Esophagus squamous epithelium (tissue), 5 donors: ENCODE results near the gene SVIL. TPM values are rescaled to one million over a fixed set of nuclear protein-coding genes. Genes with fewer than 3 reads are reported as not detected.
A peak's percentile ranks its signal among the peaks of the same experiment; 100 is the strongest.
"Not testable (repeated sequence)": the region's sequence is repeated elsewhere in the genome, so short reads cannot be mapped to it uniquely, and the experiment has no call there.

Experiments
- DNase-seq: peaks from one replicate; lab custom pipeline; 2025; lab: John Stamatoyannopoulos, UW
- H3K27ac ChIP-seq, 4 donors: fragments of 200-600 bp; sonication (generic); one replicate each; pipeline ENCODE4 v1.5.1; 2016 to 2019; ENCODE audit warnings: mild to moderate bottlenecking in 1 of 4
- H3K27me3 ChIP-seq, 4 donors: fragments of 200-600 bp; sonication (generic); 1 replicate in 3 of 4; 2 replicates in 1 of 4; pipeline versions ENCODE4 v1.5.1 to v1.6.0; 2017 to 2021; ENCODE audit warnings: antibody characterized with exemption in 1 of 4
- H3K36me3 ChIP-seq, 3 donors: fragments of 200-600 bp; sonication (generic); one replicate each; pipeline ENCODE4 v1.5.1; 2016 to 2019
- H3K4me1 ChIP-seq, 3 donors: fragments of 200-600 bp; sonication (generic); one replicate each; pipeline ENCODE4 v1.5.1; 2017 to 2019
- H3K4me3 ChIP-seq, 4 donors: fragments of 200-600 bp; sonication (generic); 1 replicate in 3 of 4; 2 replicates in 1 of 4; pipeline ENCODE4 v1.5.1; 2016 to 2019; ENCODE audit warnings: mild to moderate bottlenecking in 2 of 4, moderate library complexity in 1 of 4
- H3K9me3 ChIP-seq, 3 donors: fragments of 200-600 bp; sonication (generic); one replicate each; pipeline ENCODE4 v1.5.1; 2016 to 2019
- CTCF ChIP-seq, 6 experiments: fragments of 450-650 bp in 4 of 6; fragments of 200-600 bp in 2 of 6; sonication (generic) in 2 of 6; IDR thresholded peaks; one replicate each; pipeline ENCODE4 v1.5.1; 2016 to 2019; ENCODE audit warnings: antibody characterized with exemption in 6 of 6, mild to moderate bottlenecking in 4 of 6, moderate library complexity in 4 of 6
- POLR2A ChIP-seq, 4 donors: fragments of 450-650 bp; IDR thresholded peaks; one replicate each; pipeline ENCODE4 v1.6.1; 2017; ENCODE audit warnings: antibody characterized with exemption in 4 of 4, mild to moderate bottlenecking in 4 of 4, moderate library complexity in 3 of 4
- WGBS, 2 donors: methylation state at CpG; one replicate each; pipeline ENCODE4 v1.1.5; 2018; 5-methylcytosine and 5-hydroxymethylcytosine counted together
- intact Hi-C: fragments of 100-400 bp; cut with DNase I; formaldehyde crosslinking; loops from one replicate; pipeline ENCODE4 v1.15.0; 2022
- total RNA-seq, 4 donors: library from RNA; depleted of rRNA; stranded (reverse); fragments of >200 nt; gene quantifications; one replicate each; pipeline ENCODE4 v1.1.0, GENCODE V29; 2016
- donor health status: DM: yes; HTN: yes; CAD: no.

SVIL gene
- total RNA-seq, 4 donors from 2014 or later = 71.1 to 227 (median 147) TPM

GRCh38 chr10:29492774-29493173 is 142.0 kb downstream of the SVIL start:
- DNase-seq = no peak
- intact Hi-C loops = no loop called here
- H3K4me1 ChIP-seq = peaks cover 0 to 12% (median 0%) of the 10 kb centered on the region in 3 donors
- peaks cover 14 to 98% (median 26%) of the 10 kb centered on the region in 3 donors for H3K36me3 ChIP-seq
- WGBS, 2 donors = 71 to 92% methylated on average over 8 to 11 of the region's 11 CpGs
- H3K27ac ChIP-seq = no peak overlapping the region
- H3K27me3 ChIP-seq = no peaks in the 10 kb centered on the region
- no peaks in the 10 kb centered on the region for H3K9me3 ChIP-seq
- H3K4me3 ChIP-seq = no peak overlapping the region
- TF ChIP-seq POLR2A (IDR thresholded peaks at IDR 0.05) (no peak), CTCF (IDR thresholded peaks at IDR 0.05) (no peak)

- Histone ChIP-seq H3K9me3 (no peaks in the 10 kb centered on the region), H3K36me3 (peaks cover 14 to 98% (median 26%) of the 10 kb centered on the region in 3 donors), H3K4me1 (peaks cover 0 to 12% (median 0%) of the 10 kb centered on the region in 3 donors), H3K27me3 (no peaks in the 10 kb centered on the region), H3K27ac (no peak overlapping the region), H3K4me3 (no peak overlapping the region)
- 78 to 80% methylated on average over 5 of the region's 5 CpGs for WGBS, 2 donors
- DNase-seq = no peak
- intact Hi-C loops = no loop called here
- TF ChIP-seq CTCF (IDR thresholded peaks at IDR 0.05) = no peak
- no peak for TF ChIP-seq POLR2A (IDR thresholded peaks at IDR 0.05)
Observed at GRCh38 chr10:29491918-29492317, 142.9 kb downstream of the SVIL start.

- 92% methylated on average over 12 to 16 of the region's 16 CpGs for WGBS, 2 donors
- H3K27ac ChIP-seq, H3K4me3 ChIP-seq, H3K27me3 ChIP-seq, DNase-seq, H3K4me1 ChIP-seq, intact Hi-C loops, H3K9me3 ChIP-seq: not testable (repeated sequence)
- peaks cover 14 to 100% (median 26%) of the 10 kb centered on the region in 3 donors for H3K36me3 ChIP-seq
Observed at GRCh38 chr10:29490781-29491280, 143.9 kb downstream of the SVIL start.

- H3K9me3 ChIP-seq, intact Hi-C loops, H3K4me3 ChIP-seq, DNase-seq, H3K4me1 ChIP-seq, H3K27me3 ChIP-seq: not testable (repeated sequence)
- Histone ChIP-seq H3K27ac (peak overlapping the region; percentile 14 to 54 (median 42)), H3K36me3 (peaks cover 6 to 100% (median 26%) of the 10 kb centered on the region in 3 donors)
- 64 to 75% methylated on average over 5 to 14 of the region's 14 CpGs for WGBS, 2 donors
Observed at GRCh38 chr10:29488471-29488870, 146.3 kb downstream of the SVIL start.

- H3K9me3 ChIP-seq, intact Hi-C loops, H3K27me3 ChIP-seq, DNase-seq, H3K4me3 ChIP-seq: not testable (repeated sequence)
- H3K36me3 ChIP-seq = peaks cover 6 to 100% (median 25%) of the 10 kb centered on the region in 3 donors
- peaks cover 0 to 15% (median 4%) of the 10 kb centered on the region in 3 donors for H3K4me1 ChIP-seq
- WGBS, 2 donors = 59 to 85% methylated on average over 4 to 6 of the region's 7 CpGs
- H3K27ac ChIP-seq = peak overlapping the region; percentile 14 to 54 (median 42)
- peak in 3 of 6 experiments; percentile 10 to 45 (median 11) for TF ChIP-seq CTCF (IDR thresholded peaks at IDR 0.05)
Observed at GRCh38 chr10:29487884-29488266, 146.9 kb downstream of the SVIL start.

GRCh38 chr10:29487032-29487883 is 147.5 kb downstream of the SVIL start:
- 64 to 77% methylated on average over 9 to 11 of the region's 21 CpGs for WGBS, 2 donors
- Histone ChIP-seq H3K36me3 (peaks cover 6 to 100% (median 19%) of the 10 kb centered on the region in 3 donors), H3K4me1 (peaks cover 0 to 21% (median 4%) of the 10 kb centered on the region in 3 donors)
- DNase-seq, H3K27ac ChIP-seq, intact Hi-C loops, H3K9me3 ChIP-seq, H3K4me3 ChIP-seq, H3K27me3 ChIP-seq: not testable (repeated sequence)
